HG03457 (cell line): ENCODE data around the gene USP27X.
A peak's percentile ranks its signal among the peaks of the same experiment; 100 is the strongest.

Source experiments
- ATAC-seq: cut with Tn5 transposase; IDR thresholded peaks from one replicate; pipeline ENCODE4 v1.9.1; 2021; ENCODE audit warnings: moderate number of reproducible peaks; ENCODE audit not compliant: unreplicated experiment

USP27X gene

DNA sequence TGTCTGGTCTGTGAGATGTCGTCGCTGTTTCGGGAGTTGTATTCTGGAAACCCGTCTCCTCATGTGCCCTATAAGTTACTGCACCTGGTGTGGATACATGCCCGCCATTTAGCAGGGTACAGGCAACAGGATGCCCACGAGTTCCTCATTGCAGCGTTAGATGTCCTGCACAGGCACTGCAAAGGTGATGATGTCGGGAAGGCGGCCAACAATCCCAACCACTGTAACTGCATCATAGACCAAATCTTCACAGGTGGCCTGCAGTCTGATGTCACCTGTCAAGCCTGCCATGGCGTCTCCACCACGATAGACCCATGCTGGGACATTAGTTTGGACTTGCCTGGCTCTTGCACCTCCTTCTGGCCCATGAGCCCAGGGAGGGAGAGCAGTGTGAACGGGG is 1.4 kb downstream of the USP27X start:
- ATAC-seq: no peak

DNA sequence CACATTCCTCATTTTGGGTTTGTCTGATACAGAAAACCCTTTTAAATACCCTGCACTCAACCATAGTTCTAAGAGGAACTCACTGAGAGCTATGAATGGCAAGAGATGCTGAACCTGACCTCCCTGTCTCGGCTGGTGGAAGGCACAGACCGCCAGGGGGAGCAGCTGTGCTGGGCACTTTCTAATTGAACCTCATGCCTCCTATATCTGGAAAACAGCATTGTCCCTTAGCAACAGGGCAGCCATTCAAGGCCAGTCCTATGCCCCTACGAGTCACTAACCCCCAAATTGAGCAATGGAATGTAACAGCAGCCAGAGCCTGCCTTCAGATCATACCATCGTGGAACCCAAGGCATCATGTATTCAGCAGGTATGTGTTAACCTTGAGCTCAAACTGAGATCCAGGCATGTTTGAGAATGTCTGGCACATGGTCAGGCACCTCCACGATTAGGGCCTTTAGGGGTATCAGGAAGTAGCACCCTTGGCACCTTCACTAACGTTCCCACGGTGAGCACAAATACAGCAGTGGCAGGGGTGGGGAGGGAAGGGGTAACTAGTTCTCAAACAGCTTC is 5.1 kb downstream of the USP27X start:
- no peak for ATAC-seq

DNA sequence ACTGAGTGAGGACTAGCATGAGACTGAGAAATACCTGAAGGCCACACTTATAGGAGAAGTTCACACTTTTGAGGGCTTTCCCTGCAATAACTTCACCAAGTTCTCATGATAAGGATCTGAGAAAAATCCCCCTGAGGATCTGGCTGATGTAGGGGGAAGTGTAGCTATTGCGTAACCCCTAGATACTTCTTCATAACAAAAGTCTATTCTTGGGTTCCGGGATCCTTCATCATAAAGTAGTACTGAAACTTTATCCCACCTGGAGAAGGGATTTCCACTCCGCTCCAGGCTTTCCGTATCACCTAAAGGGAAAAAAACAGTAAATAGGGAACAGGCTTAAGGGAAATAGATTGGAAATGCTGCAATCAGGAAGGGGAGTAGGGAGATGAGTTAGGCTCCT is 13.3 kb downstream of the USP27X start:
- no peak for ATAC-seq

DNA sequence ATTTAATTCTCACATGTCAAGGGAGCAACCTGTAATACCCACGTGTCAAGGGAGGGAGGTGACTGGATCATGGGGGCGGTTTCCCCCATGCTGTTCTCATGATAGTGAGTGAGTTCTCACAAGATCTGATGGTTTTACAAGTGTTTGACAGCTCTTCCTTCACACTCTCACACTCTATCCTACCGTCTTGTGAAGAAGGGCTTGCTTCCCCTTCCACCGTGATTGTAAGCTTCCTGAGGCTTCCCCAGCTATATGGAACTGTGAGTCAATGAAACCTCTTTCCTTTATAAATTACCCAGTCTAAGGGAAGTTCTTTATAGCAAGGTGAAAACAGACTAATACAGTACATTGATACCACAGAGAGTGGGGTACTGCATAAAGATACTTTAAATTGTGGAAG is 17.7 kb downstream of the USP27X start:
- ATAC-seq: no peak

DNA sequence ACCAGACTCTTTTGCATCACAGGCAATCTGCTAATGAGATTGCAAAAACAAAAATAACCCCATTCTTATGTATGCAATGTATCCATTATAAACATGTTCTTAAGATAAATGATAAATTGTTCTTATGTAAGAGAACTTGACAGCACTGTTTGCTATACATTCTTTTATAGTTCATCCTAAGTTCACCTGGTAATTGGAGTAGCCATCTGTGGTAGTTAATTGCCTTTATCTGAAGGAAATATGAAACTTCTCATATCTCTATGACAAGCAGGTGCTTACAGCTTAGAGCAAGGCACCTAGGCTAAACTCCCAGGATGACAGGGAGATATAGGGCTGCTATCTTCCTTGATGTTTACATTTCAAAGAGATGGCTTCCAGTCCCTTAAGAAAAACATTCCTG is 21.8 kb downstream of the USP27X start:
- ATAC-seq: no peak

DNA sequence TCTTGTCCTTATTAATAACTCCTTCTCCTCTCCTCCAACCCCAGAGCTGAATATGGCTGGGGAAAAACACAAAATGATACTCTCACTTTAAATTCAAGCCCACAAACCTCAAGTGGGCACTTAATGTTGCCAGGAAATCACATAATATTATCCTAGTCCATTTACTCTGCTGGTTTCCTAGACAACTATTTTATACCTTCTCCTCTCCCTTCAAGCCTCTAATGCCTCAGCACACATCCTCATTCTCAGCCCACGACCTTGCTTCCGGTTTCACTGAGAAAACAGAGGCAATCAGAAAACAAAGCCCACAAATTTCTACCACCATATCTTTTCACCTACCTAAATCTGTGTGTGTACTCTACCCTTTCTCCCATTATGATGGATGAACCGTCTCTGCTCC is 31.1 kb downstream of the USP27X start:
- ATAC-seq: no peak

DNA sequence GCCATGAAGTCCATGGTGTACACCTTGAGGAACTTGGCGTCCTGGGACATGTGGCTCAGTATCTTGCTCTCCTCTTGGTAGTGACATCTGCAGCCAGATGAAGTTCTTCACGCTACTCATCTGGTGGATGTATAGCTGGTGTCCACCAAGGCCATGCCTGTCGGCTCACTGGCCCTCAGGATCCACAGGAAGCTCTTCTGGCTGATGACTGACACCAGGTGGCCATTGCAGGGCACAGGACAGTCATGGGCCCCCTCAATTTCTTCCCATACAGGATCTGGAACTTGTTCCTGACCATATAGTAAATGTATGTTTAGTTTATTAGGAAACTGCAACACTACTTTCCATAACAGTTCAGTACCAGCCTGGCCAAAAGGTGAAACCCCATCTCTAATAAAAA is 32.8 kb downstream of the USP27X start:
- ATAC-seq: no peak

DNA sequence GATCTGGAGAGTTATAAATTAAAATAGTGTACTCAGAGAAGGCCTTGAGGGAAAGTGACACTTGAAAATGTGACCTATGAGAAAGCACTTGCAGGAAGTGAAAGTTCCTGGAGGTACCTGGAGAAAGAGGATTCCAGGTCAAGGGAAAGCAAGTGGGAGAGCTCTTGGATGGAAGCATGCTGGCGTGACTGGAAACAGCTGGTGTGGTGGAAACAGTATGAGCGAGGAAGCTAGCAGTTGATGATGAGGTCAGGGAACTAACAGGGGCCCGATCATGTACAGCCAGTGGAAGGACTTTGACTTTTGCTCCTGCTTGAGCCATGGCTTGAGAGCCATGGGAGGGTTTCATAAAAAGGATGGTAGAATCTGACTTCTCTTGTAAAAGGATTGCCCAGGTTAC is 33.6 kb downstream of the USP27X start:
- ATAC-seq: no peak

DNA sequence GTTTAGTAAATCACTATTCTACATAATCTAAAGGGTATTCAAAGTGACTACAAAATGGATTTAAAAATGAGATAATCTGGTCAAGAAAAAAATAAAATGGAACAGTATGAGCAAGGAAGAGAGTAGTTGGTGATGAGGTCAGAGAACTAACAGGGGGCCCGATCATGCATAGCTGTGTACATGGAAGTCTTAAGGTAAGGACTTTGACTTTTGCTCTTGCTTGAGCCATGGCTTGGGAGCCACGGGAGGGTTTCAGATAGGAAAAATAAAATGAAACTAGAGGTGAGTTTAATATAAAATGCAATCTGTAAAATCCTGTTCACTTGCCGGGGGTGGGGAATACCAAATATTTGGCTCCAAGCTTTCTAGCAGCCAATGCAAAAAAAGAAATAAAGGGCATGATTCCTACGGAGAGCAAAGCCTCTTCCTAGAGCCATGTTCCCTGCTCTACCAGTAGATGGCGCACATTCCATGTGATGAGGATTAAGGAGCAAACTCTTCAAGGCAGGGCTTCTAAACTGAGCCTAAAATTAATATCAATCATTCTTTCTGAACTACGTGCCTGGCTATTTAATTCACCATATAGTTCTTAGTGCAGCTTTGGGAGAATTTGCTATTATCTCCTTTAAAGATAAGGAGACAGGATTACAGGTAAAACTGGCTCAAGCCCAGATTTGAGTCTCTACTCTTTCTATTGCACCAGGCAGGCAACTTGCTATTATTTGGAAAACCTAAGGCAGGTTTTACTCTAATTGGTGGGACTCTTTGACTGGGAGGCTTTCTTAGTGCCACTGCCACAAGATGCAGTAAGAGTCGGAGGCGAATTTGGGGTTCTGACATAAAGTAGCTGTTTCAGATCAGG is 36.3 kb downstream of the USP27X start:
- ATAC-seq: no peak

DNA sequence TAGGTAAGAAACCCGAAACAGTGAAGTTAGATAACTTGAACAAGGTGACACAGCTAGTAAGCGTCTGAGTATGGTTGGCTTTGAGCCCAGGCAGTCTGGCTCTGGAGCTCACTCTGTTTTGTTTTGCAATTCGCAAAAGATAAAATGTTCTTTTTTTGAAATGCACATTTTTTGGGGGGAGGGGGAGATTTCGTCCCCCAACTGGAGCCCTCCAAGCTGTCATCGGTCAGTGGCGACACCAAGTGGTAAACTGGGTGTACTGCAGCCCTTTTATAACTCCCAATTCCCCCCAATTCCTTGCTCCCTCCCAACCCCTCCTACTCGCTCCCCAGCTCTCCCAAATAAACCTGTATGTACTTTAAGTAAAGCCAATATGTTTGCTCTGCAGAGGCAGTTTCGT is 40.3 kb downstream of the USP27X start:
- ATAC-seq: no peak

DNA sequence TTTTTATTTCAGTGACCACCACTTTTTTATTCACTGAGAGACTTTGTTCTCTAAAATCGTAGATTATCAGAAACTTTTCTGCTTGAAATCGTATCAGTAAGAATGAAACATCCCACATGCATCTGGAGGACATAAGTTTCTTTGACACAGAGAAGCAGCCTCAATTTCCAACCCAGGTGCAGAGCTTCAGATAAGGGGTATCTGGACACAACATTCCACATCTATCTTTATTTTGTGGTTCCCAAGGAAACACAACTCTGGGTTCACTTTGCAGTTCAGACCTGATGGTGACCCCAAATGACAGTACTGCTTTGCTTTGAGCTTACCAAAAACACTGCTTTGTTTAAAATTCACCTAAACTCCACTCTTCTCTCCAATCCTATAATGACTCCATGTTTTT is 41.8 kb downstream of the USP27X start:
- ATAC-seq: no peak

DNA sequence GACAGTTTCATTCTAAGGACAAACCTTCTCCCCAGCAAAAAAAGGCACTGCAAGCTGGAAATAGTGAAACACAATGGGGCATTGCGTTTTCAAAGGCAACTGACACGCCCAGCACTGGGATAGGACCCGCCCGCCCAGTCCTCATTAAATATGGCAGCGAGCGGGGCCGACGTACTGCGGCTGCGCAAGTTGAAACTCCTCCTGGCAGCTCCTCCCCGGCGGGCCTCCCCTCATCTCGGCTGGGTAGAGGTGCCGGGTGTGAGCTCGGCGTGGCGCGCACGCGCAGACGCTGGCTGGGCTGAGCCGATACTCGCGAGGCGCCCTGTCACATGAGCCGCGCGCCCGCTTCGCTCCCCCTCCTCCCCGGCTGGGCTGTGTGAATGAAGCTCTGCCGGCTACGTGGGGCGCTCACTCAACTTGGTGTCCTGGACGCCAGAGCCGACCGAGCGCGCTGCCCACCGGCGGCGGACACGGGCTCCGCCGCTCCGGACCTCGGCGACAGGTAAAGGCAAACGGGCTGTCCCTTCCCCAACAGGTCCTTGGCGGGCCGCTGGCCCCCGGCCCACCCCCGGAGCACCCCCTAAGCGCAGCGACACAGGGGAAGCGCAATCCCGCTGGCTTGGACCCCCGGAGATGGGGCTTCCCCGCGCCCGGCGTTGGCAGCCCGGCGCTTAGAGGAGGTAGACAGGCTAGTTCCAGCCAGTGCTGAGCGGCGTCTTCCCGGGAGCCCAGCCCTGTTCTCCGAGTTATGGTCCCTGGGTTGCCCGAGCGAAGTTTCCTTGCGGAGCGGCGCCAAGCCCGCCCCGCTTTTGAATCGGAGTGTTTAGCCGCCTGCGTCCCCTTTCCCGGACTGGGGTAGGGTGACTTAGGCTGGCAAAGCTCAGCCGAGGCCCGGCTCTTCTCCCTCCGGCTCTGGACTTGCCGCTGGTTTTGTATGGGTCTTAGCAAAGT is 43.3 kb downstream of the USP27X start, which contains the start of gene CLCN5:
Gene CLCN5 (plus strand): TSS at position 306 of the 951 bp plus-strand sequence. CDS start 2,703 bp downstream, outside the sequence.
- peak; percentile 94 for ATAC-seq

DNA sequence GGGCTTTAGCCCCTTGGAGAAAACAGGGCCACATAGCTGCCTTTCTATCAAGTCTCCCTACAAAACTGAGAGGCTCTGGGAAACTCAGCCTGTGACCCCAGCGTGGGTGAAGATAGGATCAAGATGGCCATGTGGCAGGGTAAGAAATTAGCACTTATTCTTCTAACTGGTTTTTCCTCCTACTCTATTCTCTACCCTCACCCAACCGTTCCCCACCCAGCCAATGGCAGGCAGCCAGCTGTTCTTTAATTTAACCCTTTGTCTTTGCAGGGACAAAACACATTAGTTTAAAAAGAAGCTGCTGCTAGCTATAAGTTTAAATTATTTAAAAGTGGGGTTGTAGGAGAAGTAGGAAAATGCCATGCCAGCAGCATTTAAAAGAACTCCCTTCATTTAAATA is 45.9 kb downstream of the USP27X start:
- ATAC-seq: no peak

DNA sequence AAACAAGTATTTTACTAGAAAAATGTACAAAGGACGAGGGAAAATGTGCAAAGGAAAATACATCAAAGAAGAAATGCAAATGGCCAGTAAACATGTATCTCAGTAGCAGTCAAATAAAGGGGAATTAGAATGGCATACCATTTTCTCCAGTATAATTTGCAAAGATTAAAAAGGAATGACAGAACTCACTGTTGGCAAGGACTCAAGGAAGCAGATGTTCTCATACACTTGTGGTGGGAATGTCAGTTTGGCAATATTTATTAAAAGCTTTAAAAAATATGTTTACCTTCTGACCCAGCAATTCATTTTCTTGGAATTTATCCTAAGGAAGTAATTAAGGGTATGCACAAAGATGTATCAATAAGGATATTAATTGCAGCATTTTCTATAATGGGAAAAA is 50.8 kb downstream of the USP27X start:
- no peak for ATAC-seq
